Measurements from ENCODE around the gene GPR132. TPM values are rescaled to one million over a fixed set of nuclear protein-coding genes. Genes with fewer than 3 reads are reported as not detected.

The GPR132 gene
- polyA plus RNA-seq, 1 donor from 2014 or later: not detected

GRCh38 chr14:105073720-105074600 lies 8.7 kb upstream of the GPR132 start:
- TF ChIP-seq CTCF (IDR thresholded peaks at IDR 0.05; ENCODE audit: poor library complexity, severe bottlenecking): no peak
- no peak for TF ChIP-seq TAF1 (IDR thresholded peaks at IDR 0.05; ENCODE audit: low read depth)
- TF ChIP-seq RAD21 (conservative IDR thresholded peaks at IDR 0.05): no peak
- TF ChIP-seq EZH2 (IDR thresholded peaks at IDR 0.05; ENCODE audit: borderline replicate concordance, insufficient read depth, low read length, poor library complexity, severe bottlenecking): no peak
- no peak for TF ChIP-seq POLR2AphosphoS5 (IDR thresholded peaks at IDR 0.05)
- no peak for TF ChIP-seq MXI1 (conservative IDR thresholded peaks at IDR 0.05; ENCODE audit: poor library complexity, severe bottlenecking)
- TF ChIP-seq REST (IDR thresholded peaks at IDR 0.05; ENCODE audit: borderline replicate concordance): no peak
- TF ChIP-seq EP300 (conservative IDR thresholded peaks at IDR 0.05; ENCODE audit: poor library complexity, severe bottlenecking): no peak
- TF ChIP-seq SMC3 (conservative IDR thresholded peaks at IDR 0.05; ENCODE audit: poor library complexity): no peak
- no peaks in the 10 kb centered on the region for H3K9me2 ChIP-seq (ENCODE audit: insufficient read depth, low read length)
- no peak overlapping the region for H2AFZ ChIP-seq (ENCODE audit: low read depth, low read length)
- H4K20me1 ChIP-seq (ENCODE audit: insufficient read depth): no peaks in the 10 kb centered on the region
- H3K4me3 ChIP-seq (ENCODE audit: low read length): no peak overlapping the region
- H3K27ac ChIP-seq (ENCODE audit: low read length): no peak overlapping the region
- no peaks in the 10 kb centered on the region for H3F3A ChIP-seq (ENCODE audit: insufficient read depth, low read length, poor library complexity, severe bottlenecking)
- H3K9me3 ChIP-seq (ENCODE audit: low read length): no peaks in the 10 kb centered on the region
- no peak overlapping the region for H3K9ac ChIP-seq (ENCODE audit: low read length)
- no peaks in the 10 kb centered on the region for H3K36me3 ChIP-seq (ENCODE audit: insufficient read depth, low read length)
- no peaks in the 10 kb centered on the region for H3K27me3 ChIP-seq (ENCODE audit: insufficient read depth, low read depth, low read length)
- no peak overlapping the region for H3K4me2 ChIP-seq (ENCODE audit: low read length)
- no peaks in the 10 kb centered on the region for H3K79me2 ChIP-seq (replicated peaks; ENCODE audit: insufficient read depth, low read length)

- H3F3A ChIP-seq (ENCODE audit: insufficient read depth, low read length, poor library complexity, severe bottlenecking): no peaks in the 10 kb centered on the region
- H3K4me3 ChIP-seq (ENCODE audit: low read length): no peak overlapping the region
- no peak overlapping the region for H3K9ac ChIP-seq (ENCODE audit: low read length)
- no peak overlapping the region for H3K4me2 ChIP-seq (ENCODE audit: low read length)
- H3K36me3 ChIP-seq (ENCODE audit: insufficient read depth, low read length): no peaks in the 10 kb centered on the region
- no peaks in the 10 kb centered on the region for H4K20me1 ChIP-seq (ENCODE audit: insufficient read depth)
- no peaks in the 10 kb centered on the region for H3K79me2 ChIP-seq (replicated peaks; ENCODE audit: insufficient read depth, low read length)
- TF ChIP-seq REST (IDR thresholded peaks at IDR 0.05; ENCODE audit: borderline replicate concordance) (no peak), EP300 (conservative IDR thresholded peaks at IDR 0.05; ENCODE audit: poor library complexity, severe bottlenecking) (no peak), RAD21 (conservative IDR thresholded peaks at IDR 0.05) (no peak), TAF1 (IDR thresholded peaks at IDR 0.05; ENCODE audit: low read depth) (no peak), POLR2AphosphoS5 (IDR thresholded peaks at IDR 0.05) (no peak), CTCF (IDR thresholded peaks at IDR 0.05; ENCODE audit: poor library complexity, severe bottlenecking) (no peak), EZH2 (IDR thresholded peaks at IDR 0.05; ENCODE audit: borderline replicate concordance, insufficient read depth, low read length, poor library complexity, severe bottlenecking) (no peak), MXI1 (conservative IDR thresholded peaks at IDR 0.05; ENCODE audit: poor library complexity, severe bottlenecking) (no peak), SMC3 (conservative IDR thresholded peaks at IDR 0.05; ENCODE audit: poor library complexity) (no peak)
- H2AFZ ChIP-seq (ENCODE audit: low read depth, low read length): no peak overlapping the region
- H3K9me2 ChIP-seq (ENCODE audit: insufficient read depth, low read length): no peaks in the 10 kb centered on the region
- H3K27me3 ChIP-seq (ENCODE audit: insufficient read depth, low read depth, low read length): no peaks in the 10 kb centered on the region
- no peak overlapping the region for H3K27ac ChIP-seq (ENCODE audit: low read length)
- no peaks in the 10 kb centered on the region for H3K9me3 ChIP-seq (ENCODE audit: low read length)
These were observed 7.9 kb upstream of the GPR132 start for GRCh38 chr14:105072892-105073719.
